CD4-positive, CD25-positive, alpha-beta regulatory T cell (primary cell): ENCODE results near the gene BNIP3. TPM values are rescaled to one million over a fixed set of nuclear protein-coding genes. Genes with fewer than 3 reads are reported as not detected.

ENCODE experiments used
- ATAC-seq, 2 donors: fragments of 150-1000 bp; cut with Tn5 transposase; one replicate each; pipeline ENCODE4 v1.10.0; 2021; ENCODE audit warnings: low read depth in 2 of 2, moderate number of reproducible peaks in 2 of 2, moderate library complexity in 1 of 2
- DNase-seq, 3 donors: peaks; one replicate each; pipeline versions ENCODE4 v3.0.0 to v3.0.0-alpha.2; 2012 to 2022; ENCODE audit warnings: mixed read lengths in 1 of 3
- H3K27ac ChIP-seq: one replicate; pipeline ENCODE4 v1.7.0; 2013; ENCODE audit warnings: mild to moderate bottlenecking, low read length; ENCODE audit not compliant: insufficient read depth, poor library complexity, severe bottlenecking
- H3K27me3 ChIP-seq: one replicate; pipeline ENCODE4 v1.7.0; 2013; ENCODE audit warnings: low read length; ENCODE audit not compliant: control insufficient read depth, insufficient read depth
- H3K36me3 ChIP-seq: one replicate; pipeline ENCODE4 v1.7.0; 2013; ENCODE audit warnings: mild to moderate bottlenecking, low read length, moderate library complexity; ENCODE audit not compliant: control insufficient read depth, insufficient read depth
- H3K4me1 ChIP-seq: 2 replicates; pipeline ENCODE4 v1.7.0; 2013; ENCODE audit warnings: mild to moderate bottlenecking, low read length; ENCODE audit not compliant: insufficient read depth, control insufficient read depth, poor library complexity, severe bottlenecking
- H3K4me3 ChIP-seq: one replicate; pipeline ENCODE4 v1.7.0; 2013; ENCODE audit warnings: low read depth, mild to moderate bottlenecking, low read length, moderate library complexity
- H3K9me3 ChIP-seq, 2 experiments: 1 replicate in 1 of 2; 2 replicates in 1 of 2; pipeline ENCODE4 v1.7.0; 2013; ENCODE audit warnings: low read length in 2 of 2, mild to moderate bottlenecking in 1 of 2, moderate library complexity in 1 of 2; ENCODE audit not compliant: control insufficient read depth in 2 of 2
- H3K27ac Mint-ChIP-seq, 3 donors: one replicate each; pipeline ENCODE4 v1.8.0; 2020 to 2022; ENCODE audit warnings: mild to moderate bottlenecking in 3 of 3, mixed read lengths in 3 of 3, moderate library complexity in 2 of 3
- H3K27me3 Mint-ChIP-seq: one replicate; pipeline ENCODE4 v1.8.0; 2022; ENCODE audit warnings: mild to moderate bottlenecking, mixed read lengths
- H3K36me3 Mint-ChIP-seq: one replicate; pipeline ENCODE4 v1.8.0; 2020; ENCODE audit warnings: mixed read lengths
- H3K4me1 Mint-ChIP-seq, 4 donors: one replicate each; pipeline ENCODE4 v1.8.0; 2020 to 2022; ENCODE audit warnings: mixed read lengths in 4 of 4, mild to moderate bottlenecking in 1 of 4
- H3K4me3 Mint-ChIP-seq, 4 donors: one replicate each; pipeline ENCODE4 v1.8.0; 2020 to 2022; ENCODE audit warnings: mild to moderate bottlenecking in 4 of 4, mixed read lengths in 4 of 4, moderate library complexity in 3 of 4
- H3K9me3 Mint-ChIP-seq, 7 donors: one replicate each; pipeline ENCODE4 v1.8.0; 2020 to 2022; ENCODE audit warnings: mixed read lengths in 7 of 7, mild to moderate bottlenecking in 3 of 7, moderate library complexity in 2 of 7
- polyA plus RNA-seq, 4 donors: library from polyadenylated mRNA; unstranded; fragments of 300-500 nt; fragmentation: Illumina TruSeq; gene quantifications; one replicate each; pipeline ENCODE4 v1.2.3, GENCODE V29; 2021
- total RNA-seq: library from RNA; stranded (reverse); gene quantifications from one replicate; pipeline ENCODE4 v1.2.3, GENCODE V29; 2022

Gene BNIP3
- total and polyA plus RNA-seq, 5 donors from 2014 or later, result 20.2 to 35.1 (median 28.4) TPM

DNA sequence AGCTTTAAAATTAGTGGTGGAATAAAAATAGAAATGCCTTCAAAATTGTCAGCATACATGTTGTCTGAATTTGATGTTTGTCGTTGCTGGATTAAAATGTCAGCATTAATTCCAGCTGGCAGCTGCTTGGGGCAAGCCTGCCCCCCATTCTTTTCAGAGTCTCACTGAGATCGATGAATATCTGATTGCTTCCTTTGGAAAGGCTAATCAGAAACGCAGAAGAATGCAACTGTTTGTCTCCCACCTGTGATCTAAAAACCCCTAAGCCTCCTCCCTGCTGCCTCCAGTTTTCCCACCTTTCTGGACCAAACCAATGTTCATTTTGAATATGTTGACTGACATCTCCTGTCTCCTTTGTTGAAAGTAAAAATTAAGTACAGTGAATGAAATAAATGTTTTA lies 27.9 kb upstream of the BNIP3 start:
- H3K4me1 ChIP-seq, result no peaks in the 10 kb centered on the region
- H3K9me3 ChIP-seq, result no peaks in the 10 kb centered on the region
- Mint-ChIP-seq H3K27ac (no peak overlapping the region), H3K36me3 (no peaks in the 10 kb centered on the region), H3K27me3 (peaks cover 27% of the 10 kb centered on the region), H3K4me3 (no peak overlapping the region), H3K4me1 (no peaks in the 10 kb centered on the region), H3K9me3 (peaks cover 0 to 1% (median 0%) of the 10 kb centered on the region in 7 donors)
- H3K27me3 ChIP-seq, result peaks cover 2% of the 10 kb centered on the region
- H3K36me3 ChIP-seq, result no peaks in the 10 kb centered on the region
- no peak overlapping the region for H3K27ac ChIP-seq
- DNase-seq (no peak), ATAC-seq (no peak)
- H3K4me3 ChIP-seq, result no peak overlapping the region

DNA sequence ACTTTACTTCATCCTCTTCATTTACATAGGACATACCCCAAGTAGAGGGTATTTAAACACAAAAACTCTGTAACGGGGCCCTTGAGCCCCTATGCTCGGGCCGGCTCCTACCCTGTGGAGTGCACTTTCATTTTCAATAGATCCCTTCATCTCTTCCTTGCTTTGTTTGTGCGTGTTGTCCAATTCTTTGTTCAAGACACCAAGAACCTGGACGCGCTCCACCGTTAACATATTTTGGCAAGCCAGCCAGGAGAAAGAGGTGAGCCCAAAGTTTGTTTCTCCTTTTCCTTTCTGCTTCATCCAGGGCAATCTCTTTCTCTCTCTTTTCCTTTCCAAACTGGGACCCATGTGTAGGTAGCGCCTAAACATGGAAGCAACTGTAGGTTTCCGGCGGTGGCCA lies 26.0 kb upstream of the BNIP3 start:
- no peak for ATAC-seq
- no peak overlapping the region for H3K4me3 ChIP-seq
- Mint-ChIP-seq H3K9me3 (peaks cover 0 to 1% (median 0%) of the 10 kb centered on the region in 7 donors), H3K4me3 (no peak overlapping the region), H3K27me3 (peaks cover 37% of the 10 kb centered on the region), H3K36me3 (no peaks in the 10 kb centered on the region), H3K4me1 (no peaks in the 10 kb centered on the region), H3K27ac (no peak overlapping the region)
- no peaks in the 10 kb centered on the region for H3K9me3 ChIP-seq
- H3K27me3 ChIP-seq, result peaks cover 2% of the 10 kb centered on the region
- H3K27ac ChIP-seq, result no peak overlapping the region
- DNase-seq, result no peak
- H3K4me1 ChIP-seq, result no peaks in the 10 kb centered on the region
- no peaks in the 10 kb centered on the region for H3K36me3 ChIP-seq

DNA sequence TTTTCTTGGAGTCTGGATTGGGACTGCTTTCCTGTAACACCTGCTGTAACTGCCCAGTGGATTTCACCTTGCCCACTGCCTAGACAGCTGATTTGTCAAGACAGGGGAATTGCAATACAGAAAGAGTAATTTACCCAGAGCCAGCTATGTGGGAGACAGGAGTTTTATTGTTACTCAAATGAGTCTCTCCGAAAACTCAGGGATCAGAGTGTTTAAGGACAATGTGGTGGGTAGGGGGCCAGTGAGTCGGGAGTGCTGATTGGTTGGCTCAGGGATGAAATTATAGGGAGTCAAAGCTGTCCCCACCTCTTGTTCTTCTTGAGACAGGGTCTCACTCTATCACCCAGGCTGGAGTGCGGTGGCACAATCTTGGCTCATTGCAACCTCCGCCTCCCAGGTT lies 25.2 kb upstream of the BNIP3 start:
- H3K27ac Mint-ChIP-seq, result no peak overlapping the region
- Histone ChIP-seq H3K36me3 (no peaks in the 10 kb centered on the region), H3K27me3 (peaks cover 2% of the 10 kb centered on the region), H3K9me3 (no peaks in the 10 kb centered on the region), H3K4me3 (no peak overlapping the region), H3K27ac (no peak overlapping the region), H3K4me1 (no peaks in the 10 kb centered on the region)
- H3K4me1 Mint-ChIP-seq, result no peaks in the 10 kb centered on the region
- no peaks in the 10 kb centered on the region for H3K36me3 Mint-ChIP-seq
- peaks cover 0 to 1% (median 0%) of the 10 kb centered on the region in 7 donors for H3K9me3 Mint-ChIP-seq
- ATAC-seq (no peak), DNase-seq (no peak)
- no peak overlapping the region for H3K4me3 Mint-ChIP-seq
- H3K27me3 Mint-ChIP-seq, result peaks cover 41% of the 10 kb centered on the region

DNA sequence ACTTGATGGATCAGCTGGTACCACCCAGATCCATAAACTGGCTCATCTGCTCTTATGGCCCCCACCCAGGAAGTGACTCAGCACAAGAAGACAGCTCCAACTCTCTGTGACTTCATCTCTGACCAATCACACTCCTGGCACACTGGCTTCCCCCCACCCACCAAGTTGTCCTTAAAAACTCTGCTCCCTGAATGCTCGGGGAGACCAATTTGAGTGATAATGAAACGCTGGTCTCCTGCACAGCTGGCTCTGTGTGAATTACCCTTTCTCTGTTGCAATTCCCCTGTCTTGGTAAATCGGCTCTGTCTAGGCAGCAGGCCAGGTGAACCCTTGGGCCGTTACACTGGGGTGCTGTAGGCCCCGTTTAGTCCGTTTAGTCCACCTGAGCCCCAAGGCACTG lies 23.4 kb upstream of the BNIP3 start:
- H3K27ac ChIP-seq, result no peak overlapping the region
- no peaks in the 10 kb centered on the region for H3K27me3 ChIP-seq
- H3K9me3 ChIP-seq, result no peaks in the 10 kb centered on the region
- Mint-ChIP-seq H3K36me3 (no peaks in the 10 kb centered on the region), H3K27ac (no peak overlapping the region), H3K4me1 (no peaks in the 10 kb centered on the region), H3K27me3 (peaks cover 36% of the 10 kb centered on the region), H3K4me3 (no peak overlapping the region), H3K9me3 (peaks cover 0 to 1% (median 0%) of the 10 kb centered on the region in 7 donors)
- H3K36me3 ChIP-seq, result no peaks in the 10 kb centered on the region
- ATAC-seq (no peak), DNase-seq (no peak)
- H3K4me1 ChIP-seq, result no peaks in the 10 kb centered on the region
- H3K4me3 ChIP-seq, result no peak overlapping the region

DNA sequence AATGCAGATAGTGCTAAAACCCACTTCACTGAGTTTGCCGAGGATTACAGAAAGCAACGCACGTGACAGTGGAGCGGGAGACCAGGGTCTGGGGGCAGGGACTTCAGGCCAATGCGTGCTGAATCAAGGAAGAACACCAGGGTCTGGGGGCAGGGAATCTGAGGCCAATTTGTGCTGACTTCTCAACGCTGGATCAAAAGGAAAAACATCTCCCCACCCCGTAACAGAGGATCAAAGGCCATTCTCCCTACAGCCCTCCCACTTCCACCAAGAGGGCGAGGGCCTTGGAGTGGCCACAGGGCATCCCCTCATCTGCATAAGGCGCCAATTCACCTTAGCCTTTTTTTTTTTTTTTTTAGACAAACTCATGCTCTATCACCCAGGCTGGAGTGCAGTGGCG lies 22.3 kb upstream of the BNIP3 start:
- Mint-ChIP-seq H3K27ac (no peak overlapping the region), H3K9me3 (peaks cover 0 to 1% (median 0%) of the 10 kb centered on the region in 7 donors), H3K27me3 (peaks cover 30% of the 10 kb centered on the region), H3K4me1 (no peaks in the 10 kb centered on the region), H3K36me3 (no peaks in the 10 kb centered on the region), H3K4me3 (no peak overlapping the region)
- Histone ChIP-seq H3K27ac (no peak overlapping the region), H3K4me1 (no peaks in the 10 kb centered on the region), H3K4me3 (no peak overlapping the region), H3K27me3 (no peaks in the 10 kb centered on the region), H3K9me3 (no peaks in the 10 kb centered on the region), H3K36me3 (no peaks in the 10 kb centered on the region)
- DNase-seq, result no peak
- ATAC-seq, result no peak

DNA sequence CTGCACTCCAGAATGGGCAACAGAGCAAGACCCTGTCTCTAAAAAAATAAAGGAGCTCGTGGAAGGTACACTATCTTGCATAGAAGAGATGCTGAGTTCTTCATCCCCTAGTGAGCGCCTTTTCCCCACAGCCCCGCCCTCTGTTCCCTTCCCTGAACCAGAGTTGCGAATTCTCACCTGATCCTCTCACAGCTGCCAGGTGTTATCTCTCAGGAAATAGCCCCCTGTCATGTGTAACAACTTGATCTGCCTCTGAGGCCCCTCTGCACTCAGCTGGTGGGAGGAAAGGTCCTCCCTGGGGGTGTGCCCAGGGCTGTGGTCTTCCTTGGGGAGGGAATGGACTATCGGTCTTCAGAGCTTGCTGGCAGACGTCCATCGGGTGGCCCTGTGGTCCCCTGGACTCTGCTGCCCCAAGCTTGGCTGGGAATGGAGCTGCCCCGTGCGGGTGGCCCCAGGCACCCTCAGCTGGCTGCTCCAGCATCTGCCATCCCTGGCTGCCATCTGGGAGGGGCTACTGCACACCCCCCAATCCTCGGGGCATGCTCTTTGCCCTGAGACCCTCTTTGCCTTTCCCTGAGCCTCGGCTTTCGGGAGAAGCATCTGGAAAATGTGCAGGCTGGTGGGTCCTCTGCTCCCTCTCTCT lies 21.7 kb upstream of the BNIP3 start:
- Mint-ChIP-seq H3K36me3 (no peaks in the 10 kb centered on the region), H3K4me3 (no peak overlapping the region), H3K4me1 (no peaks in the 10 kb centered on the region), H3K27me3 (peaks cover 30% of the 10 kb centered on the region), H3K27ac (no peak overlapping the region), H3K9me3 (peaks cover 0 to 1% (median 0%) of the 10 kb centered on the region in 7 donors)
- no peaks in the 10 kb centered on the region for H3K9me3 ChIP-seq
- H3K4me1 ChIP-seq, result no peaks in the 10 kb centered on the region
- H3K36me3 ChIP-seq, result no peaks in the 10 kb centered on the region
- no peak overlapping the region for H3K27ac ChIP-seq
- no peak overlapping the region for H3K4me3 ChIP-seq
- H3K27me3 ChIP-seq, result no peaks in the 10 kb centered on the region
- DNase-seq, result no peak
- ATAC-seq, result no peak

DNA sequence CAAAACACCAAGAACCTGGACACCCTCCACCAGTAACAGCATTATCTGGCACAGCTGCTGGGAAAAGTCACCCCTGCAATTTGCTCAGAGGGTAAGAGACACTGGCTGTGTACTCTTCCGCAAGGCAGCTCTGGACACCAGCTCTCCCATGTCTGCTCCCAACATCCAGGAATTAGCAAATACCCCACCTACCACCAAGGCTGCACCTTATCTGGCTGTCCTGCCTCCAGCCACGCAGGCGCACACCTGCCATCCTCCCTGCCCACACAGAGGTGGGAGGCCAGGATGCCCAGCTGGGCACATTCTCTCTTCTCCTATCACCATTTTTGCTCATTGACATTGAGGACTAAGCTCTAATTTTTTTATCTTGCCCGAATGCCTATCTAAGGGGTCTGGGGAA lies 20.3 kb upstream of the BNIP3 start:
- H3K27ac Mint-ChIP-seq, result peak overlapping the region in 1 of 3 donors; percentile 50
- Histone ChIP-seq H3K36me3 (no peaks in the 10 kb centered on the region), H3K27ac (no peak overlapping the region), H3K4me1 (no peaks in the 10 kb centered on the region), H3K27me3 (no peaks in the 10 kb centered on the region), H3K4me3 (no peak overlapping the region), H3K9me3 (no peaks in the 10 kb centered on the region)
- ATAC-seq (no peak), DNase-seq (no peak)
- peaks cover 0 to 1% (median 0%) of the 10 kb centered on the region in 7 donors for H3K9me3 Mint-ChIP-seq
- H3K36me3 Mint-ChIP-seq, result no peaks in the 10 kb centered on the region
- H3K27me3 Mint-ChIP-seq, result peaks cover 24% of the 10 kb centered on the region
- no peak overlapping the region for H3K4me3 Mint-ChIP-seq
- no peaks in the 10 kb centered on the region for H3K4me1 Mint-ChIP-seq

DNA sequence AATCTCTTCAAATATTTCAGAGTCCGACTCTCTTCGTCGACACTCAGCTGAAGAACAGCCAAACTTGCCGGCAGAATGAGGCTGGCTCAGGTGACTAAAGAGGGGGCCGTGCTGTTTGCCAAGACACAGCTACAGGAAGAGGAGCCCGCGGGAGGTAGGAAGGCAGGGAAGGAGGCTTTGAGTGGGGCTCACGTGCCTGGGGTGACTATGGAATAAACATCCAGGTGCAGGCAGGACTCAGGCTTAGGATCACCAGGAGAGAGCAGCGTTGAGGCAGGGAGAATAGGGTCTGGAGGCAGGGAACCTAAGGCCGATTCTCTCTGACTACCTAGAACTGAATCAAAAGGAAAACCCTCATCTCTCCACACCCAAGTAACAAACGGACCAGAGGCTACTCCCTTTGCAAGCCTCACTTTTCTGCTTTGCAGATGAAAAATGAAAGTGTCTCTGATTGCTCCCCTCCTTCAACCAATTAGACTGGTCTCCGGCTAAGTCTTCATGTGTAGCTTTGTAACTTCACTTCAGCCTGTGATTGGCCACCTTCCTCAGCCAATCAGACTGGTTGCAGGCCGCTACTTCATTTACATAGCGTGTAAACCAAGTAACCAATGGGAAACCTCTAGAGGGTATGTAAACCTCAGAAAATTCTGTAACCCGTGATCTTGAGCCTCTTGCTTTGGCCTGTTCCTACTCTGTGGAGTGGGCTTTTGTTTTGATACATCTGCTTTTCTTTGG lies 19.7 kb upstream of the BNIP3 start:
- Mint-ChIP-seq H3K4me3 (peak overlapping the region in 1 of 4 donors; percentile 28), H3K4me1 (no peaks in the 10 kb centered on the region), H3K9me3 (peaks cover 0 to 1% (median 0%) of the 10 kb centered on the region in 7 donors), H3K27ac (peak overlapping the region in 1 of 3 donors; percentile 20), H3K27me3 (peaks cover 24% of the 10 kb centered on the region), H3K36me3 (no peaks in the 10 kb centered on the region)
- ATAC-seq, result peak in 1 of 2 donors; percentile 52
- DNase-seq, result peak in 1 of 3 donors; percentile 42
- H3K36me3 ChIP-seq, result no peaks in the 10 kb centered on the region
- H3K27ac ChIP-seq, result no peak overlapping the region
- H3K27me3 ChIP-seq, result no peaks in the 10 kb centered on the region
- H3K9me3 ChIP-seq, result no peaks in the 10 kb centered on the region
- no peaks in the 10 kb centered on the region for H3K4me1 ChIP-seq
- no peak overlapping the region for H3K4me3 ChIP-seq
